NK-92 treated with Interleukin-12 subunit alpha and Interleukin-12 subunit beta, amount 100 ng/mL, for 24 hours (cell line): ENCODE data around the gene UQCRHL.
"Not testable (repeated sequence)": the region's sequence is repeated elsewhere in the genome, so short reads cannot be mapped to it uniquely, and the experiment has no call there.

Experiments used
- DNase-seq: peaks from one replicate; lab custom pipeline; 2025; lab: John Stamatoyannopoulos, UW

Gene UQCRHL

GRCh38 chr1:15807549-15807948 is at the start of gene UQCRHL:
Gene UQCRHL (minus strand): TSS chr1:15807649. CDS start chr1:15807649, 0 bp downstream.
- DNase-seq, result not testable (repeated sequence)

DNA sequence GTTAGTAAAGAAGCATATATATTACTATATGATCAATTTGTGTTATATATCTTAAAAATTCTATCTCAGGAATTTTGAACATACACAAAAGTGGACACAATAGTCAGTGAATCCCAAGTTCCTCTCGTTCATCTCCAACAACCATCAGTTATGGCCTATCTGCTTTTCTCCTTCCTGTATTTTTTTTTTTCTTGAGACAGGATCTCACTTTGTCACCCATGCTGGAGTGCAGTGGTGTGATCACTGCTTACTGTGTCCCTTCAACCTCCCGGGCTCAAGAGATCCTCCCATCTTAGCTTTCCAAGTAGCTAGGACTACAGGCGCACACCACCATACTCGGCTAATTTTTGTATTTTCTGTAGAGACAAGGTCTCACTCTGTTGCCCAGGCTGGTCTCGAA is 49.4 kb upstream of the UQCRHL start:
- DNase-seq, result no peak

DNA sequence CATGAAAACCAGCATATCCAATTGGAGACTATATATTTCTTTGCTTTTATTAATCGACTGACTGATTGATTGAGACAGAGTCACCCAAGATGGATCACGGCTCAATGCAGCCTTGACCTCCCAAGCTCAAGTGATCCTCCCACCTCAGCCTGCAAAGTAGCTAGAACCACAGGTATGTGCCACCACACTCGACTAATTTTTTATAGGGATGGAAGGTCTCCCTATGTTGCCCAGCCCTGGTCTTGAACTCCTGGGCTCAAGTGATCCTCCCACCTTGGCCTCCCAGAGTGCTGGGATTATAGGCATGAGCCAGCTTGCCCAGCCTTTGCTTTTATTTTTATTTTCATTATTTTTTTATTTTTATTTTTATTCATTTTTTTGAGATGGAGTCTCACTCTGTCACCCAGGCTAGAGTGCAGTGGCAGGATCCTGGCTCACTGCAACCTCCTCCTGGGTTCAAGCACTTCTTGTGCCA is 45.4 kb upstream of the UQCRHL start:
- DNase-seq, result no peak

DNA sequence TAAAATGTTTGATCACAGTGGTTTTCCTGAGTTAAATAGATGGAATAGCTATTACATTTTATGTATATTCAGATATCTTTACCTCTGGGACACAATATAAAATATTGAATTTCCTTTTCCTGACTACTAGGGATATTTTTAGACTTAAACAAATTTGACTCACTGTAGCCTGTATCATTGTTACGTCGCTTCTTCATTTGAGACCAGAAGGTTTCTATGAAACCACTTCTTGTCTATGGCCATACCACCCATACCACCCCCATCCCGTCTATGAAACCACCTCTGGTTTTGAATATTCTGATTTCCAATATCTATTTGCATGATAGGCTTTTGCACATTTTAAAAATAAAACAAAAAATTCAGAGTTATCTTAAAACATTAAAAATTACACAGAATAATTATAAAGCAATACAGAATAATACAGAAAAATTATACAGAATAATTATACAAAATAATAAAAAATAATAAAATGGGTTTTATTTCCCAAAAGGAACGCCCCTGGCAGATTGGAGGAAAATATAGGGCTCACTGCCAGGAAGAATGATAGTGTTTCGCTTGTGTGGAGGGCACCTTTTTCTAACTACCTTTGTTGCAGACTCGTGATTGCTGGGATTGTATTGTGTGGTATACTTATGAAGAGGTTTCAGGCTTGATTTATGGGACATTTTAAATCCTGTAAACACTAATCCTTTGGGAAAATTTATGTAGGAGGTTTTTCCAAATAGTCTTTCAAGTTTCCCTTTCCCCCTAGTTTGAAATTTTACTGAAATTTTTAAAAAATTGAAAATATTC is 44.8 kb upstream of the UQCRHL start:
- DNase-seq, result no peak

- no peak for DNase-seq
Observed at GRCh38 chr1:15851210-15852035, 44.0 kb upstream of the UQCRHL start.

- no peak for DNase-seq
Observed at GRCh38 chr1:15850471-15851001, 43.1 kb upstream of the UQCRHL start.

- DNase-seq, result no peak
Observed at GRCh38 chr1:15849775-15850324, 42.4 kb upstream of the UQCRHL start.

- no peak for DNase-seq
Observed at GRCh38 chr1:15848929-15849774, 41.7 kb upstream of the UQCRHL start.

GRCh38 chr1:15848143-15848928 is 40.9 kb upstream of the UQCRHL start:
- peak; percentile 43 for DNase-seq

GRCh38 chr1:15847893-15848142 is 40.4 kb upstream of the UQCRHL start:
- no peak for DNase-seq

- DNase-seq, result peak; percentile 99
Observed at GRCh38 chr1:15847100-15847892, 39.8 kb upstream of the UQCRHL start, which contains the start of gene SPEN. Gene SPEN (plus strand): TSS chr1:15847707. CDS start chr1:15848068, 361 bp downstream.

- DNase-seq, result not testable (repeated sequence)
Observed at GRCh38 chr1:15846056-15846455, 38.6 kb upstream of the UQCRHL start.

- no peak for DNase-seq
Observed at GRCh38 chr1:15843826-15844572, 36.5 kb upstream of the UQCRHL start.

- DNase-seq, result no peak
Observed at GRCh38 chr1:15838721-15839120, 31.3 kb upstream of the UQCRHL start.

- DNase-seq, result no peak
Observed at GRCh38 chr1:15837931-15838330, 30.5 kb upstream of the UQCRHL start.

DNA sequence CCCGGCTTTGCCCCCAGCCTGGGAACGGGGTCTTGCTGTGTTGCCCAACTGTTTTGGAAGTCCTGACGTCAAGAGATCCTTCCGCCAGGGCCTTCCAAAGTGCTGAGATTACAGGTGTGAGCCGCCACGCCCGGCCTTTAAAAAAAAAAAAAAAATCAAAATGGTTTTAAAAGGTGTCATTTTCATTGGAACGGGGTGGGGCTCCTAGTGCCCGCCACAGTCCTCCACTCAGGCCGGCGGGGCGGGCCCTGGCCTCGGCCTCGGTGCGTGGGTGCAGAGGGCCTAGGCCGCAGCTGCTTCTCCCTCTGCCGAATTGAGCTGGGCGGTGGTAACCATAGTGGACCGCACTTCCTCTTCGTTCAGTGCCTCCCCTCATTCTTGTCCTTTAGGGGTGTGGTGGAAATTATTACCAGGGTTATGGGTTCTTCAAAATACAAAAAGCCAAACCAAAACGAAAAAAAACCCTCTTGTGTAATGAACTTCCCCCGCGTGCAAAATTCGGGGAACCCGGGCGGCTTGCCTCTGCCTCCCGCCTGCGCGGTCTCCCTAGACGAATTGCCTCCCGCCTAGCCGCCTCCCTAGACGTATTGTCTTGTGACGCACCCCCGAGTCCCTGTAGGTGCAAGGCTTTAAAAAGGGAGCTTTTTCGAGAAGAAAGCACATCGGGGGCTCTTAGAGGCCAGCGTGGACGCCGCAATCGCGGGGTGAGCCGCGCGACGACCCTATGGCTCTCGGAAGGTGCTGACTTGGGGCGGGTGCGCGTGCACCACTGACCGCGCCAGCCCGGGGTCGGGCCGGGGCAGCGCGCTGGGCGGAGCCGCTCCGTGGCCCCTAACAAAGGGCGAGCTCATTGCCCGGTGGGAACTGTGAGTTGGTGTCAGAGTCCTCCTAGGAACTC is 29.6 kb upstream of the UQCRHL start:
- no peak for DNase-seq

DNA sequence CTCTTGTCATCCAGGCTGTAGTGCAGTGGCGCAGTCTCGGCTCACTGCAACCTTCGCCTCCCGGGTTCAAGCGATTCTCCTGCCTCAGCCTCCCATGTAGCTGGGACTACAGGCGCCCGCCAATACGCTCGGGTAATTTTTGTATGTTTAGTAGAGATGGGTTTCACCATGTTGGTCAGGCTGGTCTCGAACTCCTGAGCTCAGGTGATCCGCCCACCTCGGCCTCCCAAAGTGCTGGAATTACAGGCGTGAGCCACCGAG is 29.0 kb upstream of the UQCRHL start:
- not testable (repeated sequence) for DNase-seq

DNA sequence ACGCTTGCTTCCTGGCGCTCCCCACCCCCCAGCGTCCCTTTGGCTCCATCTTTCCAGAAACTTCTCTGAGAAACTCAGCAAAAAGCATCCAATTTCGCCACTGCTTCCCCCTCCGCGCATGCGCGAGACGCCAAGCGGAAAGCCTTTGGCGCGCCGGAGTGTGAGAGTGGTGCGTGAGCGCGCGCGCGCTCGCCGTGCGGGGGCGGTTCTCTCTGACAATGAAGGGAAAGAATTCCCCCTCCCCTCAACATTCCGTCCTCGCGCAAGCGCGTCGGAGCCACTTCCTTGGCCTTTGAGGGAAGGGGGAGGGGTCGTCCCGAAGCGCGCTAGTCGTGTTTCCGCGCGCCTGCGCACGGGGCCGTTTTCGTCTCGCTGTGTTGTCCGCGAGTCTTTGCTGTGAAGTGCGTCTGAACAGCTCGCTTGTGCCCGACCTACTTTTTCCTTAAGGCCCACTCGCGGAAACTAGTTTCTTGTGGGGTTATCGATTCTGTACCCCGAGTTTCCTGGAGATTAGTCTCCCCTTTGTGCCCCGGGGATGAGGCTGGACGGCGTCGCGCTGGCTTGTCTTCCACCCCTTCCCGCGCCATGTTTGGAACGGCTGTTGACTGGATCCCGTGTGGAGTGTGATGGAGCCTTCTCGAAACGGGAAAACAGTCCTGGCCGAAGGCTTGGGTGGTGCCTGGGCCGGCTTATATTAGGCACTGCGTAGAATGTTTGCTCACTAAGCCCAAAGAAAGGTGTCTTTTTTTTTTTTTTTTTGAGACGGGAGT is 28.5 kb upstream of the UQCRHL start:
- peak; percentile 99 for DNase-seq
